ENCODE data around the gene IFITM5.
"Not testable (repeated sequence)": the region's sequence is repeated elsewhere in the genome, so short reads cannot be mapped to it uniquely, and the experiment has no call there.

IFITM5 gene

DNA sequence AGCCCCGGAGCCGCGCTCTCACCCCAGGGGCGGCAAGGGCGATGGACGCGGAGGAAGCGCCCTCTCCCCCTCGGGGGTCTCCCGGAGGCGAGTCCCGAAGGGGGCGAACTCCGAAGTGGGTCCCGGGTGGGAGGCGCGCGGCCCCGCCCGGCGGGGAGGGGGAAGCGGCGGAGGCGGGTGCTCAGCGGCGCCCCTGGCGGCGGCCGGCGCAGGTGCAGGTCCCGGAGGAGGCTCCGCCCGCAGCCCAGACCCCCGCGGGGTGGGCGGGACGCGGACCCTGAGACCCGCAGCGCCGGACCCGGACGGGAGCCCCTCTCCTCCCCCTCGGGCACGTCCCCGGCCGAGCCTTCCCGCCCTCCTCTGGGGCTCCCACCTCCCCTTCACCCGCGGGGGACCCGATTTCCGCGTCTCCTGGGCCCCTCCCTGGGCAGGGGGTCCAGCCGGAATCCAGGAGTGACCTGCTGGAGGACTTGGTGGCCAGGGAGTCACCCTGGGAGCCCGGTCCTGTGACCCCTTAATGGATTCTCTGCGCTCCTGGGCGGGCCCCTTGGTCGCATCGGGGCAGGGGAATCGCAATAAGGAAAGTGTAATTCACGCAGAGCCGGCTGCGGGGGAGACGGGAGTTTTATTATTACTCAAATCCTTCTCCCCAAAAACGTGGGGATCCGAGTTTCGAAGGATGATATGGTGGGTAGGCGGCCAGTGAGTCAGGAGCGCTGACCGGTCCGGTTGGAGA, 11.9 kb upstream of the IFITM5 start:
- DNase-seq: not testable (repeated sequence)

DNA sequence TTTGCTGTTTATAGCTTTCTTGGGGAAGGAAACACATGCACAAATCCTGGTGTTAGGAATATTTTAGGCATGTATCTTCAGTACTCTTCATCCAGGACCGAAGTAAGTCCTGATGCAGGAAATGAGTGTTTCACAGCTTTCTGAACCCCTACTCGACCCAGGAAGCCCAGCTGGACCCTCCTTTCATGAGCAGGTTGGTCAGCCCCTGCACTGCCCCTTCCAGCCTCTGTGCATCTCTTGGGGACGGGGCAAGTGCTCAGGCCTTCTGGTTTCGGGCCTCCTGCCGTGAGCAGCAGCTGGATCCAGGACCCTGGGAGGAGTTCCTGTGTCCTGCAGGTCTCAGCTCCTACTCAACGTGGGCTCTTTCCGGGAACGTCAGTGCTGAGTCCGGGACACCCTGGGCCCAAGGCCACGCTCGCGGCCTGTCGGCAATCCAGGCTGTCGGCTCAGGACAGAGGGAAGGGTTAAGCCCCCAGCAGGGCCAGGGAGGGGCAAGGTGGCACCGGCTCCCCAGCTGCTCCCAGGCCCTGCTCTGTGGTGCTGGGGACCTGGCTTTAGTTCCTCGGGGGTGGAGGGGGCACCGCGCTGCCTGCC, 10.8 kb upstream of the IFITM5 start:
- not testable (repeated sequence) for DNase-seq

GRCh38 chr11:308740-309665, 9.7 kb upstream of the IFITM5 start:
- DNase-seq: peak; percentile 60

GRCh38 chr11:307766-308708, 8.7 kb upstream of the IFITM5 start, which contains the start of gene IFITM2:
TSS of gene IFITM2 (plus strand) at chr11:307816. CDS start at chr11:308193, 377 bp downstream.
- peak; percentile 65 for DNase-seq

DNA sequence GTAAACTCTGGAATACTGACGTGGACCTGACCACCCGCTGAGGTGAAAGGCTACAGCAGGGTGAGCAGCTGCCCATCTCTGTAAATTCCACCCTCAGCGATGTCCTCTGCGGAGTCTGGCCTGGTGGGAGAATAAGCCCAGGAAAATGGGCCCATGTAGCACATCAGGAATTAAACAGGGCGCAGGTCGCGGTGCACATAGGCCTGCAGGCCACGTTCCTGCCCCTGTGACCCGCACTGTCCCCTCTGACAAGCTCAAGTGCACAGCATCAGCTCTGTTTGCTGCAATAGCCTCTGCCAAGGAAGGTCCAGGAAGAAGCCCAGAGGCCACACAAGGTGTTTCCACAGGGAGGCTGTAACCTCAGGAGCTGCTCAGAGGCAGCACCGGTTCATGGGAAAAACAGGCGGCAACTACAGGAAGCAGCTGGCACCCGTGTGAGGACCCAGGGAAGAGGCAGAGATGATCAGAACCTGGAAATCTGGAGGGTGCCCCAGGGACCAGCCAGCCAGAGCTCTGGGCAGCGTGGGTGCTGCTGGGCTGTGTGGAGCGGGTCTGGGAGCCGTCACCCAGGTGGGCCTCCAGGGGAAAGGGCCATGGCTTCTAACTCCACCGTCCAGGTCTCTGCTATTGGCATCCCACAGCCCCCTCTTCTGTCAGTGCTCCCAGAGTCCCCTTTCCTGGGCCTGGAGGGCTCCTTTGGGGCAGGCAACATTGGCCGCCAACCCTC, 7.5 kb upstream of the IFITM5 start:
- DNase-seq: no peak

- DNase-seq: no peak
These were observed 6.5 kb upstream of the IFITM5 start for GRCh38 chr11:305844-306211.

GRCh38 chr11:304915-305843, 5.9 kb upstream of the IFITM5 start:
- DNase-seq: peak; percentile 81

DNA sequence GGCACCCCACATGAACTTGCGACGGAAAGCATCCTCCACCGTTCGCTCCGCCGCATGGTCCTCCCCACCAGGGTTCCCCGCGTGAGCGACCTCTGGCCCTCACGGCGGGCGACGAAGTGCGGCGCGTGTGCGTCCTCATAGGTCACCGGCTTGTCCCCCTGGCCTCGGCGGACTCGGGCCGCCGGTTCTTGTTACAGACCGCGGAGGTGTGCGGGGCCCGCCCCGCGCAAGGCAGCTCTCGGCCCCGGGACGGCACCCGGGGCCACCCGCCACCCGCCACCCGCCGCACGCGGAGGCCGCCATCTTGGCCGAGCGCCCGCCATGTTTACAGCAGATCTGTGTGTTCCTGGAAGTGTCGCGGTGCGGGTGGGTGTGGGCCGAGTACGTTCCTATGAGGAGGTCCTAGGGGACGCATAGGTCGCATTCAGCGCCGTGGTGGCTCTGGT, 4.8 kb upstream of the IFITM5 start:
- DNase-seq: no peak

GRCh38 chr11:303363-303762, 4.0 kb upstream of the IFITM5 start:
- DNase-seq: no peak

GRCh38 chr11:299951-300735, 817 bp upstream of the IFITM5 start:
- DNase-seq: no peak

- no peak for DNase-seq
These were observed 790 bp downstream of the IFITM5 start for GRCh38 chr11:298406-299065.

GRCh38 chr11:297586-298405, 1.5 kb downstream of the IFITM5 start:
- peak; percentile 54 for DNase-seq

GRCh38 chr11:297051-297585, 2.2 kb downstream of the IFITM5 start:
- no peak for DNase-seq

DNA sequence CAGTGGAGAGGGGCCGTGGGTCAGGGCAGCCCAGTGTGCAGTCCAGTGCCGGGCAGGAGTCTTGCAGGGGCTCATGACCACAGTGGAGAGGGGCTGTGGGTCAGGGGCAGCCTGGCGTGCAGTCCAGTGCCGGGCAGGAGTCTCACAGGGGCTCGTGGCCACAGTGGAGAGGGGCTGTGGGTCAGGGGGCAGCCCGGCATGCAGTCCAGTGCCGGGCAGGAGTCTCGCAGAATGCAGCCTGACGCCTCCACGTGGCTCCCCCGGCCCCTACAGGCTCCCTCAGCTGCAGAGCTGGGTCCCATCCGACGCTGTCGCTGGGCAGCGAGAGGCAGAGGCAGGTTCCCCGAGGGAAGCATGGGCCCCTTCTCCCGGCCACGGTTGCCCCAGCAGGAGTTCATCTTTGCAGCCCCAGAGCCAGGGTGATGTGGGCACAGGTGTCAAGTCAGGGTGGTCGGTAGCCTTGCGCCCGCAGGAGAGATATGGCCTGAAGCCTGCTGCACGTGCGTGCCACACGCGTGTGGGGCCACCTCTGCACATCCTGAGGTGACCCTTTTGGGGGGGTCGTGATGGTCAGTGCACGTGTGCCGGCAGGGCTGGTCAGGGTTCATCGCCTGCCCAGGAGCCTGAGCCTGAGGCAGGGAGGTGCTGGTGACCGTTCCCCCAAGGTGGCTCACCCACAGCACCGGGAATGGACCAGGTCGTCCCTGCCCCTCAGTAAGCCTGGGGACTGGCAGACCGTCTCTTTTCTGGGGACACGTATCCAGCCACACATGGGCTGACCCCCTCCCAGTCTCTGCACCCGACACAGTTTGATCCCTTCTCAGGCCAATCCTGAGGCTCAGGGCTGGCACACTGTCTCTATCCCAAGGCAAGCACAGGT, 2.9 kb downstream of the IFITM5 start:
- DNase-seq: no peak

GRCh38 chr11:295351-296170, 3.8 kb downstream of the IFITM5 start:
- no peak for DNase-seq

DNA sequence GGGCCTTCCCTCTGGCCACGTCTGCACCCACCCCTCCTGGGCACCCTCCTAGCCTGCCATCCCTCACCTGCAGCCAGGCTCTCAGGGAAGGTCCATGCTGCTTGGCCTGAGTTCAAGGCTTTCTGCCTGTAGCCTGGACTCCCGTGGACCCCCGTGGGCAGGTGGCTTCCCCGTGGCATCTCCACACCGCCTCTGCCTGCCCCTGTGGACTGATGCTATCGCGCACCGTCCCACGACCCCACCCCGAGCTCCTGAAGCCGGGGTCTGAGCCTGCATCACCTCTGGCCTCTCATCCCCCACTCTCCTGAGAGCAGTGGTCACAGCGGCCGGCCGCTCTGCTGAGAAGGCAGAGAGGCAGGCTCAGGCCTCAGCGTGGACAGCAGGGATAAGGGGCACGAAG, 4.5 kb downstream of the IFITM5 start:
- no peak for DNase-seq
